Vagina (tissue), 2 donors: ENCODE data around the gene COL5A1.

Source experiments
- POLR2AphosphoS5 ChIP-seq, 2 donors: sonication (generic); formaldehyde crosslinking; IDR thresholded peaks; one replicate each; pipeline ENCODE4 v1.9.0; 2017; ENCODE audit warnings: antibody characterized with exemption in 2 of 2, mild to moderate bottlenecking in 2 of 2, low read depth in 1 of 2; ENCODE audit not compliant: insufficient read depth in 1 of 2
- TF ChIP-seq, protein P1 (sequence below), 3 experiments: fragments of 450-650 bp in 2 of 3; fragments of 200-600 bp in 1 of 3; sonication (generic) in 1 of 3; IDR thresholded peaks; one replicate each; pipeline ENCODE4 v1.5.1; 2017 to 2019; ENCODE audit warnings: antibody characterized with exemption in 3 of 3, mild to moderate bottlenecking in 2 of 3, moderate library complexity in 2 of 3

GRCh38 chr9:134760750-134761420 lies 119.3 kb downstream of the COL5A1 start:
- TF ChIP-seq, protein P1, sequence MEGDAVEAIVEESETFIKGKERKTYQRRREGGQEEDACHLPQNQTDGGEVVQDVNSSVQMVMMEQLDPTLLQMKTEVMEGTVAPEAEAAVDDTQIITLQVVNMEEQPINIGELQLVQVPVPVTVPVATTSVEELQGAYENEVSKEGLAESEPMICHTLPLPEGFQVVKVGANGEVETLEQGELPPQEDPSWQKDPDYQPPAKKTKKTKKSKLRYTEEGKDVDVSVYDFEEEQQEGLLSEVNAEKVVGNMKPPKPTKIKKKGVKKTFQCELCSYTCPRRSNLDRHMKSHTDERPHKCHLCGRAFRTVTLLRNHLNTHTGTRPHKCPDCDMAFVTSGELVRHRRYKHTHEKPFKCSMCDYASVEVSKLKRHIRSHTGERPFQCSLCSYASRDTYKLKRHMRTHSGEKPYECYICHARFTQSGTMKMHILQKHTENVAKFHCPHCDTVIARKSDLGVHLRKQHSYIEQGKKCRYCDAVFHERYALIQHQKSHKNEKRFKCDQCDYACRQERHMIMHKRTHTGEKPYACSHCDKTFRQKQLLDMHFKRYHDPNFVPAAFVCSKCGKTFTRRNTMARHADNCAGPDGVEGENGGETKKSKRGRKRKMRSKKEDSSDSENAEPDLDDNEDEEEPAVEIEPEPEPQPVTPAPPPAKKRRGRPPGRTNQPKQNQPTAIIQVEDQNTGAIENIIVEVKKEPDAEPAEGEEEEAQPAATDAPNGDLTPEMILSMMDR (IDR thresholded peaks at IDR 0.05) = no peak
- no peak for TF ChIP-seq POLR2AphosphoS5 (IDR thresholded peaks at IDR 0.05; ENCODE audit: insufficient read depth in 1 of 2, low read depth in 1 of 2)
